ENCODE data around the gene ALKBH3. TPM values are rescaled to one million over a fixed set of nuclear protein-coding genes. Genes with fewer than 3 reads are reported as not detected.

The ALKBH3 gene
- total and polyA plus RNA-seq, 4 experiments from 2014 or later: 34.1 to 49.8 (median 38.0) TPM

GRCh38 chr11:43947003-43947500 lies 66.4 kb downstream of the ALKBH3 start:
- Histone ChIP-seq H3K36me3 (ENCODE audit: insufficient read depth, low read length) (no peaks in the 10 kb centered on the region), H3K4me1 (ENCODE audit: insufficient read depth, low read length) (peaks cover 13% of the 10 kb centered on the region), H3K27ac (ENCODE audit: low read depth, low read length) (no peak overlapping the region), H3K27me3 (ENCODE audit: insufficient read depth, low read length) (peaks cover 19% of the 10 kb centered on the region), H3K9me3 (ENCODE audit: control insufficient read depth in 1 of 2, low read length in 2 of 2) (no peaks in the 10 kb centered on the region), H3K4me3 (ENCODE audit: low read length in 2 of 2) (no peak overlapping the region)
- H3K4me3 Mint-ChIP-seq: no peak overlapping the region
- H3K27me3 Mint-ChIP-seq: peaks cover 30 to 34% of the 10 kb centered on the region in 2 donors
- H3K9me3 Mint-ChIP-seq: peaks cover 0 to 2% (median 0%) of the 10 kb centered on the region in 8 donors
- intact Hi-C loops (cut with micrococcal nuclease): no loop called here
- ChIA-PET CTCF (ENCODE audit: partially characterized antibody) (interaction anchor here (1.7 kb wide), 1 partner anchor 57 kb away, joined by 4 read pairs; no protein-coding TSS in a partner anchor), POLR2A (ENCODE audit: partially characterized antibody) (no interaction called here)
- peaks cover 0 to 2% of the 10 kb centered on the region in 2 donors for H3K36me3 Mint-ChIP-seq
- H3K27ac Mint-ChIP-seq: peak overlapping the region in 1 of 7 donors; percentile 47
- no peak for DNase-seq
- peaks cover 4 to 16% (median 12%) of the 10 kb centered on the region in 4 donors for H3K4me1 Mint-ChIP-seq

- H3K27ac ChIP-seq (ENCODE audit: low read depth, low read length): no peak overlapping the region
- H3K36me3 Mint-ChIP-seq: peaks cover 0 to 2% of the 10 kb centered on the region in 2 donors
- no peaks in the 10 kb centered on the region for H3K36me3 ChIP-seq (ENCODE audit: insufficient read depth, low read length)
- peaks cover 19% of the 10 kb centered on the region for H3K27me3 ChIP-seq (ENCODE audit: insufficient read depth, low read length)
- no peak overlapping the region for H3K4me3 Mint-ChIP-seq
- no peaks in the 10 kb centered on the region for H3K9me3 ChIP-seq (ENCODE audit: control insufficient read depth in 1 of 2, low read length in 2 of 2)
- peaks cover 4 to 16% (median 12%) of the 10 kb centered on the region in 4 donors for H3K4me1 Mint-ChIP-seq
- H3K4me1 ChIP-seq (ENCODE audit: insufficient read depth, low read length): peaks cover 13% of the 10 kb centered on the region
- ChIA-PET CTCF (ENCODE audit: partially characterized antibody) (interaction anchor here (1.7 kb wide), 1 partner anchor 58 kb away, joined by 4 read pairs; no protein-coding TSS in a partner anchor), POLR2A (ENCODE audit: partially characterized antibody) (no interaction called here)
- DNase-seq: no peak
- H3K9me3 Mint-ChIP-seq: peaks cover 0 to 2% (median 0%) of the 10 kb centered on the region in 8 donors
- intact Hi-C loops (cut with micrococcal nuclease): no loop called here
- peaks cover 37 to 38% of the 10 kb centered on the region in 2 donors for H3K27me3 Mint-ChIP-seq
- H3K27ac Mint-ChIP-seq: no peak overlapping the region
- H3K4me3 ChIP-seq (ENCODE audit: low read length in 2 of 2): no peak overlapping the region
Measured at GRCh38 chr11:43947815-43948214, 67.2 kb downstream of the ALKBH3 start.

GRCh38 chr11:43948341-43949225 lies 68.0 kb downstream of the ALKBH3 start:
- H3K9me3 ChIP-seq (ENCODE audit: control insufficient read depth in 1 of 2, low read length in 2 of 2): no peaks in the 10 kb centered on the region
- Mint-ChIP-seq H3K4me3 (peak overlapping the region in 1 of 8 donors; percentile 29), H3K27ac (no peak overlapping the region), H3K36me3 (no peaks in the 10 kb centered on the region), H3K27me3 (peaks cover 36 to 38% of the 10 kb centered on the region in 2 donors), H3K4me1 (peaks cover under 1 to 13% (median 9%) of the 10 kb centered on the region in 4 donors), H3K9me3 (peaks cover 0 to under 1% (median 0%) of the 10 kb centered on the region in 8 donors)
- no peak for DNase-seq
- H3K4me1 ChIP-seq (ENCODE audit: insufficient read depth, low read length): peaks cover 11% of the 10 kb centered on the region
- POLR2A ChIA-PET (ENCODE audit: partially characterized antibody): no interaction called here
- H3K27me3 ChIP-seq (ENCODE audit: insufficient read depth, low read length): peaks cover 19% of the 10 kb centered on the region
- H3K27ac ChIP-seq (ENCODE audit: low read depth, low read length): no peak overlapping the region
- intact Hi-C loops (cut with micrococcal nuclease): no loop called here
- CTCF ChIA-PET (ENCODE audit: partially characterized antibody): interaction anchor here (1.7 kb wide), 1 partner anchor 59 kb away, joined by 4 read pairs; no protein-coding TSS in a partner anchor
- no peaks in the 10 kb centered on the region for H3K36me3 ChIP-seq (ENCODE audit: insufficient read depth, low read length)
- H3K4me3 ChIP-seq (ENCODE audit: low read length in 2 of 2): no peak overlapping the region

GRCh38 chr11:43950311-43950855 lies 69.8 kb downstream of the ALKBH3 start:
- intact Hi-C loops (cut with micrococcal nuclease): no loop called here
- H3K27ac ChIP-seq (ENCODE audit: low read depth, low read length): no peak overlapping the region
- ChIA-PET POLR2A (ENCODE audit: partially characterized antibody) (no interaction called here), CTCF (ENCODE audit: partially characterized antibody) (interaction anchor here (1.3 kb wide), 1 partner anchor 8 kb away, joined by 3 read pairs; the partner anchor contains the start of gene C11orf96)
- no peaks in the 10 kb centered on the region for H3K36me3 ChIP-seq (ENCODE audit: insufficient read depth, low read length)
- Mint-ChIP-seq H3K36me3 (no peaks in the 10 kb centered on the region), H3K4me1 (no peaks in the 10 kb centered on the region), H3K27me3 (peaks cover 29 to 39% of the 10 kb centered on the region in 2 donors), H3K9me3 (no peaks in the 10 kb centered on the region), H3K4me3 (no peak overlapping the region), H3K27ac (no peak overlapping the region)
- H3K9me3 ChIP-seq (ENCODE audit: control insufficient read depth in 1 of 2, low read length in 2 of 2): no peaks in the 10 kb centered on the region
- H3K4me1 ChIP-seq (ENCODE audit: insufficient read depth, low read length): no peaks in the 10 kb centered on the region
- peaks cover 9% of the 10 kb centered on the region for H3K27me3 ChIP-seq (ENCODE audit: insufficient read depth, low read length)
- no peak overlapping the region for H3K4me3 ChIP-seq (ENCODE audit: low read length in 2 of 2)
- no peak for DNase-seq

GRCh38 chr11:43951231-43951630 lies 70.6 kb downstream of the ALKBH3 start:
- CTCF ChIA-PET (ENCODE audit: partially characterized antibody): interaction anchor here (1.3 kb wide), 1 partner anchor 9 kb away, joined by 3 read pairs; the partner anchor contains the start of gene C11orf96
- H3K27ac Mint-ChIP-seq: no peak overlapping the region
- H3K4me3 ChIP-seq (ENCODE audit: low read length in 2 of 2): no peak overlapping the region
- no peaks in the 10 kb centered on the region for H3K36me3 Mint-ChIP-seq
- H3K4me1 Mint-ChIP-seq: no peaks in the 10 kb centered on the region
- no peak overlapping the region for H3K4me3 Mint-ChIP-seq
- peaks cover 28 to 41% of the 10 kb centered on the region in 2 donors for H3K27me3 Mint-ChIP-seq
- intact Hi-C loops (cut with micrococcal nuclease): no loop called here
- no peaks in the 10 kb centered on the region for H3K4me1 ChIP-seq (ENCODE audit: insufficient read depth, low read length)
- no peaks in the 10 kb centered on the region for H3K36me3 ChIP-seq (ENCODE audit: insufficient read depth, low read length)
- no peaks in the 10 kb centered on the region for H3K9me3 ChIP-seq (ENCODE audit: control insufficient read depth in 1 of 2, low read length in 2 of 2)
- DNase-seq: no peak
- H3K27ac ChIP-seq (ENCODE audit: low read depth, low read length): no peak overlapping the region
- no peaks in the 10 kb centered on the region for H3K9me3 Mint-ChIP-seq
- H3K27me3 ChIP-seq (ENCODE audit: insufficient read depth, low read length): peaks cover 9% of the 10 kb centered on the region
- POLR2A ChIA-PET (ENCODE audit: partially characterized antibody): no interaction called here

GRCh38 chr11:43952020-43952400 lies 71.4 kb downstream of the ALKBH3 start:
- ChIA-PET CTCF (ENCODE audit: partially characterized antibody) (interaction anchor here (1.3 kb wide), 1 partner anchor 10 kb away, joined by 3 read pairs; the partner anchor contains the start of gene C11orf96), POLR2A (ENCODE audit: partially characterized antibody) (no interaction called here)
- H3K4me1 Mint-ChIP-seq: no peaks in the 10 kb centered on the region
- Histone ChIP-seq H3K27me3 (ENCODE audit: insufficient read depth, low read length) (peaks cover 3% of the 10 kb centered on the region), H3K9me3 (ENCODE audit: control insufficient read depth in 1 of 2, low read length in 2 of 2) (no peaks in the 10 kb centered on the region), H3K4me3 (ENCODE audit: low read length in 2 of 2) (no peak overlapping the region), H3K27ac (ENCODE audit: low read depth, low read length) (no peak overlapping the region), H3K4me1 (ENCODE audit: insufficient read depth, low read length) (no peaks in the 10 kb centered on the region), H3K36me3 (ENCODE audit: insufficient read depth, low read length) (no peaks in the 10 kb centered on the region)
- no peaks in the 10 kb centered on the region for H3K9me3 Mint-ChIP-seq
- H3K36me3 Mint-ChIP-seq: no peaks in the 10 kb centered on the region
- intact Hi-C loops (cut with micrococcal nuclease): no loop called here
- no peak overlapping the region for H3K4me3 Mint-ChIP-seq
- no peak overlapping the region for H3K27ac Mint-ChIP-seq
- H3K27me3 Mint-ChIP-seq: peaks cover 23 to 38% of the 10 kb centered on the region in 2 donors
- DNase-seq: no peak
